ENCODE measurements around the gene MED29. TPM values are rescaled to one million over a fixed set of nuclear protein-coding genes. Genes with fewer than 3 reads are reported as not detected.

Gene MED29, protein sequence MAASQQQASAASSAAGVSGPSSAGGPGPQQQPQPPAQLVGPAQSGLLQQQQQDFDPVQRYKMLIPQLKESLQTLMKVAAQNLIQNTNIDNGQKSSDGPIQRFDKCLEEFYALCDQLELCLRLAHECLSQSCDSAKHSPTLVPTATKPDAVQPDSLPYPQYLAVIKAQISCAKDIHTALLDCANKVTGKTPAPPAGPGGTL
- total RNA-seq (2014; rRNA removed; shearing (Covaris generic)) = 24.6 and 47.3 TPM in 2 replicates
- 24.8 and 28.7 TPM in 2 replicates for polyA plus RNA-seq (2015; cell fraction: cytosol; rRNA removed)
- polyA plus RNA-seq (2015; cell fraction: nucleus; rRNA removed) = 19.0 and 23.9 TPM in 2 replicates

DNA sequence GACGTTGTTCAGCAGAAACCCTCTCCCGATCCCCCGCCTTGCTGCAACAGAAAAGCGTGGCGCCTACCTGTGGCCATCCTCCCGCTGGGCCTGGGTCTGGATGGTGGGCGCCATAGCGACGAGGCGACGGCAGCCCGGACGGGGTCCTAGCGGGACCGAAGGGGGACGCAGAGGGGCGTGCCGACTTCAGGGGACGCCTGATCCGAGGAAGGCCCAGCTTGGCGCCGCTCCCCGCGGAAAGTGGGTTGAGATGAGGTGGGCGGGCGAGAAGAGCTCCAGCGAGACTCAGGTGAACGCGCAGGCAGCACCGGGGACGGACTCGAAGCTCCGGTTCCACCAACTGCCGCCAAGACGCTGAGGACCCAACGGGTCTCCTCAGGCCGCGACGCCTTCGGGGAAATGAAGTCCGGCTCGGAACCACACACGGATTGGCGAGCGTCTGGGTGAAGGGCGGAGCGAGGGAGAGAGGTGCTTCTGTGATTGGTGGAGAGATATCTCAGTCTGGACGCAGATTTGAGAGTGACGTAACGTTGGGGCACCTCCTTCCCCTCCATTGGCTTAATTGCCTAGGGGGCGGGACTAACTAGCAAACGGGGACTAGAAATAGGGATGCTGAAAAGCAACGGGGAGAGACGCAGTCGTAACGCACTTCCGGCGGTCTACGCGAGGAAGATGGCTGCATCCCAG lies at the start of gene MED29, which contains the start of gene PAF1:
TSS of gene MED29 (plus strand) at position 628 of the 687 bp plus-strand sequence. CDS start at position 673, 45 bp downstream.
TSS of gene PAF1 (minus strand) at position 356 of the 687 bp plus-strand sequence. CDS start at position 114, 242 bp downstream.
- DNase-seq (ENCODE audit: low read depth) = peak; percentile 100

- DNase-seq (ENCODE audit: low read depth) = peak; percentile 94
Observed at GRCh38 chr19:39341719-39342604, 49.2 kb upstream of the MED29 start, which contains the start of gene SAMD4B. Gene SAMD4B (plus strand): TSS chr19:39342421. CDS start chr19:39356894, 14,473 bp downstream.

DNA sequence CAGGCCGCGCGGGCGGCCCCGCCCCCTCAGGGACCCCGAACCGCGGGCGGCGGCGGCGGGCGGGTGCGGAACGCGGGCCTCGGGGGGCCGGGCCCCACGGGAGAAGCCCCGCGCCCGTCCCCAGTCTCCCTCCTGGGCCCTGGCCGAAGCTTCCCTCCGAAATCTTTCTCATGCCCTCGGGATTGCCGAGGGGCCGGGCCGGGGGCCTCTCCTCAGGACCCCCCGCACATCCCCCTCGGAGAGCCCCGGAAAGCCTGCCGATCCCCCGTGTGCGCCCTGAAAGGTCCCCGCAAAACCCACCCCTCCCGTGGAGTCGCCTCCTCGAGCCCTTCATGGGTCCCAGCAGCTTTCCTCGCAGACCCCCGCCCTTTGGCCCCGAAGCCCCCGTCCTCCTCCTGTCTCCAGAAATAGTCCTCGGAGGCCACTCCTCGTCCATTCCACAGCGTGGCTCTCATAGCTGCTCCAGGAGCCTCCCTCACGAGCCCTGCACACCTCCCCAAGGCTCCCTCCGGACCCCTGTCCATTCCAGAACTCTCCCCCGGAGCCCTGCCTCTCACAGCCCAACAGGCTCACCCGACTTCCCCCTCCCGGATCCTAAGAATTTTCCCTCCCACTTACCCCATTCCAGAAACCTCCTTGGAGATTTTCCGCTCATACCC lies 48.4 kb upstream of the MED29 start:
- DNase-seq (ENCODE audit: low read depth) = no peak

DNA sequence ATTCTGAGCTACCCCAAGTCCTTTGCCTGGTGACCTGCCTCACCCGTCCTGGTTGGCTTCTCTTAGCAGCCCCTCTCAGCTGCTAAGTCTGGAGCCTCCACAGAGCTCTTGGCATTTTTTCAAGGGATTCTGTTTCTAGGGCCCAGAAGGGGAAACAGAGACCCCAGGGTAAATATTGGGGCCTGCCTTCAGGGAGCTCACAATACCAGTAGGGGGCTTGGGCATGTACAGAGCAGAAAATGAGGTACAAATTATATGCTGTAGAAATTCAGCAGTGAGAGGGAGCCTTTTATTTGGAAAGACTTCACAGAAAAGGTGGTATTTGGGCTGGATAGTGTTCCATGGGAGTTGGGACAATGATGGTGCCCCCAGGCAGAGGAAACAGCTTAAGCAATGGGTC lies 45.2 kb upstream of the MED29 start:
- no peak for DNase-seq (ENCODE audit: low read depth)

GRCh38 chr19:39347332-39348164 lies 43.6 kb upstream of the MED29 start:
- no peak for DNase-seq (ENCODE audit: low read depth)

GRCh38 chr19:39349326-39349725 lies 41.9 kb upstream of the MED29 start:
- DNase-seq (ENCODE audit: low read depth) = no peak

DNA sequence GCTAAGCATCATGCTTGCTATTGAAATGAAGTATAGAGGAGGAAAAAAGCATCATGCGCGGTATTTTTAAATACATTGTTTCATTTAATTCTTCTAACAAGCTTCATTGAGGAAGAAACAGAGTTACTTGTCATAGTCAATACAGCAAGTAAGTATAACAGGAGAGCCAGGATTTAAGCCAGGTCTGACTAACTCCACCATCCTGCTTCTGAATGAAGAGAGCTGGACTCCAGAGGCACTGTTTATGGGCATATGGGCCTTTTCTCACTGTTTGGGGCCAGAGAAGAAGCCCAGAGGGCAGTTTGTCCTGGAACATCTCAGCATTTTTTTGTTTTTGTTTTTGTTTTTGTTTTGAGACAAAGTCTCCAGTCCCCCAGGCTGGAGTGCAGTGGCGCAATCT lies 41.0 kb upstream of the MED29 start:
- DNase-seq (ENCODE audit: low read depth) = no peak

DNA sequence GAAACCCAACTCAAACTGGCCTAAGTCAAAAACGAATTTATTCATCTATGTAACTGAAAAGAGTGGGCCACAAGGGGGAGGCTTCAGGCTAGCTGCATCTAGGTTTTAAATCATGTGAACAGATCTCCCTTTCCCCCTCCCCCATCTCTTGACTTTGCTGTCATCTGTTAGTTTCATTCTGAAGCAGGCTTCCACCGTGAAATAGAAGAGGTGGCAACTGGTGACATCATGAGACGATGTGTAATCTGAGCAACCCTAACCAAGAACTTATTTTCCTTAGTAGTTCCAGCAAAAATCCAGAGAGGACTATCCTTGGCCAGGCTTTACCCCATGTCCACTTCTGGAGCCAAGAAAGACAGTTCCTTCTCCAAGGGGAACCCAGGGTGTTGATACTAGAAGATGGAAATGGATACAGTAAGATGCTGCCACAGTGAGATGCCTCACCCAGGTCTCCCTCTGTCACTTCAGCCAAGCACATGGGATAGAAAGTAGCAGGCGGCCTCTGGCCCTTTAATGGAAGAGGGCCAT lies 39.6 kb upstream of the MED29 start:
- no peak for DNase-seq (ENCODE audit: low read depth)

- no peak for DNase-seq (ENCODE audit: low read depth)
Observed at GRCh38 chr19:39352381-39353255, 38.6 kb upstream of the MED29 start.

DNA sequence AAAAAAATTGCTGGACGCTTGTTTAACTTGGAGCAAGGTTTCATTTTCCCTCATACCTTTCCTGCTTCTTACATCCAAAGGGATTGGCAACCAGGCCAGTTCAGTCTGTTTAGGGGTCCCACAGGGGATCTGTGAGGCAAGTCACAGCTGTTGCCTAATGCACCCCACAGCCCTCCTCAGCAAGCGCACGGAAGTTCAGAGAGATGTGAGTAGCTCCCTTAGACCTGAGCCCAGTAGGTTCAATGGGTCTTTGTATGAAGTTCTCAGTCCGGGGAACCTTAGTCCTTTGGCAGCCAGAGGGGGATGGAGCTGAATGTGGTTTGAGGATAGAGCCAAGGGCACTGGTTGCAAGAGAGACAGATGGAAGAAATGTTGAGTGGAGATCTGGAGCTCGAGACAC lies 35.9 kb upstream of the MED29 start:
- no peak for DNase-seq (ENCODE audit: low read depth)

DNA sequence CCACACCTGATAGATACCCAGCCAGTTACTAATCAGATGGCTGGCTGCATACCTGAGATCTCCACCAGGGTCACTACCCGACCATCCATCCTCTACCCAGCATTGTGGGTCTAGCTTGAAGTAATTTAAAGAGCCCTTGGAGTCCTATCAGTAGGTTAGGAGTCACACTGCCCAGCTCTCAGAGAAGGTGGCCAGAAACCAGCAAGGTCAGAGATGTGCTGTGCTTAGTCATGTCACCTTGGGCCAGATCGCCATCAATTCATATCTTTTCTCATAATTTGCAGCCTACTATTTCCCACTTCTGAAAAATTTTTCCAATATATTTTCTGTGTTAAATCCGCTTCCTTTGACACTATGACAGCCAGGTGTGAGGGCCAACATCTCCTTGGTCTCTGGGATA lies 35.1 kb upstream of the MED29 start:
- no peak for DNase-seq (ENCODE audit: low read depth)

DNA sequence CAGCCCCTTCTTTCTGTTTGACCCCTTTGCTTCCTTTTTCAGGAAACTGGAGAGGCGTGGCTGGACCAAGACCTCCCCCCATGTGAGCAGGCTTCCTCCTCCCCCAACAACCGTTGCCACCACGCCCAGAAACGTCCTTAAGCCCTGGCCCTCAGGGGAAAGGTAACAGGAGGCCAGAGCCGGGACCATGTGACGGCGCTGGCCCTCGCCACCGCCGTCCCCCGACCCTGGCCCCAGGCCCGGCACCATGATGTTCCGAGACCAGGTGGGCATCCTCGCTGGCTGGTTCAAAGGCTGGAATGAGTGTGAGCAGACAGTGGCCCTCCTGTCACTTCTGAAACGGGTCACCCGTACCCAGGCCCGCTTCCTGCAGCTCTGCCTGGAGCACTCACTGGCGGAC lies 34.5 kb upstream of the MED29 start:
- no peak for DNase-seq (ENCODE audit: low read depth)

DNA sequence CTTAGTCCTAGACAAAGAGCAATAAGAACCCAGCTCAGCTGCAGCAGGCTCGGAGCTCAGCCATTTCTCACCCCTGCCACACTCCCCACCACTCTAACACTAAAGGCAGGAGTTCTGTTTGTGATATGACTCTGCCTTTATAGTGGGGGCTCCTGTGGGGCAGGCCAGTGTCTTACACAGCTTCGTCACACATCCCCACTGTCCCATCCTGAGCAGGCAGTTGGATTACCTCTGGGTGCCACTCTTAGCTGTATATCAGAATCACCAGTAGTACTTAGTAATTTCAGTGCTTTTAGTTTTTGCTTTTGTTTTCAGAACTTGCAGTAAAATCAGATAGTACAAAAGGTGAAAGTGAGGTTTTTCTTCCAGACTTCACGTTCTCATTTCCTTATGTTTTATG lies 32.2 kb upstream of the MED29 start:
- DNase-seq (ENCODE audit: low read depth) = no peak

GRCh38 chr19:39360599-39360998 lies 30.6 kb upstream of the MED29 start:
- no peak for DNase-seq (ENCODE audit: low read depth)

GRCh38 chr19:39362682-39363657 lies 28.2 kb upstream of the MED29 start:
- peak; percentile 73 for DNase-seq (ENCODE audit: low read depth)

DNA sequence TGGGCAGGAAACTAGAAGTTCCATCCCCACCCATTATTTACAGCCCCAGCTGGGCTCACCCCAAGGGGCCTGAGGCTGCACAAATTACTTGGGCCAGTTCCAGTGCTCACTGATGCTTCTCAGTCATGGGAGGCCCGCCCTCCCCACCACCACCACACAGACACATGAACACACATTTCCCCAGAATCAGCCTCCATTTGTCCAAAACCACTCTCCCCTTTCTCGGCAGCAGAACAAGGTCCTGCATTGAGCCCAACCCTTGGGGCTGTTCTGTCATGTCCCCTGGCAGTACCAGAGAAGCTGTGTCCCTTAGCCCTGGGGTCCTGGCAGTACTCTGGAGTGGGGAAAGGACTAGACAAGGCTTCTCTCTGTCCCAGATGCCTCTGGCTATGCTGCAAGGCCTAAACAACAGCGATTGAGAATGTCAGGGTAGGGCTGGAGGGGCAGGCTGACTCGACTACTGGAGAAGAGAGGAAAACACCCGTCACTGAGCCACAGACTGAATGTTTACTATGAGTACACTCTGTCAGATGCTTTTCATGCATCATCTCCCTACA lies 27.2 kb upstream of the MED29 start:
- no peak for DNase-seq (ENCODE audit: low read depth)

DNA sequence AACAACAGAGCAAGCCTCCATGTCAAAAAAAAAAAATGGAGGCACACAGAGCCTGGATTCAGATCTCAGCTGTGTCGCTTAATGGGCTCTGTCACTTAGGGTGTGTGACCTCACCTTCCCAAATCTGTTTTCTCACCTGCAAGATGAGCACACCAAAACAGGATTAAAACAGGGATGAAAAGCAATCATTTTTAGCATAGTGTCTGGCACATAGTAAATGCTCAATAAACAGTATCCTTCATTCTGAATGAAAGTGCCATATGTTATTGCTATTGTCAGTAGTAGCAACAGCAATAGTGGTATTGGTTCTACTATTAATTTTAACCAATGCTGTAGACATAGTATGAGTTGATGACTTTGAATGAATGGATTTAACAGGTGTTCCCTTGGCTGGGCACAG lies 25.6 kb upstream of the MED29 start:
- DNase-seq (ENCODE audit: low read depth) = no peak
